Right forelimb (tissue), 1 donor: ENCODE results near the gene SSBP2.
"Not testable (repeated sequence)": the region's sequence is repeated elsewhere in the genome, so short reads cannot be mapped to it uniquely, and the experiment has no call there.

Experiments
- DNase-seq: peaks from one replicate; pipeline ENCODE4 v3.0.0-alpha.2; 2018

The SSBP2 gene

GRCh38 chr5:81420039-81420667 lies 330.7 kb downstream of the SSBP2 start:
- DNase-seq, result no peak

- DNase-seq, result no peak
Observed at GRCh38 chr5:81418606-81419005, 332.3 kb downstream of the SSBP2 start.

GRCh38 chr5:81417052-81417451 lies 333.8 kb downstream of the SSBP2 start:
- DNase-seq, result no peak

GRCh38 chr5:81409896-81410295 lies 341.0 kb downstream of the SSBP2 start:
- DNase-seq, result no peak

GRCh38 chr5:81409361-81409760 lies 341.5 kb downstream of the SSBP2 start:
- DNase-seq, result no peak

GRCh38 chr5:81408496-81408895 lies 342.4 kb downstream of the SSBP2 start:
- no peak for DNase-seq

GRCh38 chr5:81407811-81408210 lies 343.1 kb downstream of the SSBP2 start:
- DNase-seq, result not testable (repeated sequence)

- no peak for DNase-seq
Observed at GRCh38 chr5:81405126-81405891, 345.6 kb downstream of the SSBP2 start.

- DNase-seq, result no peak
Observed at GRCh38 chr5:81402192-81402930, 348.5 kb downstream of the SSBP2 start.

- DNase-seq, result no peak
Observed at GRCh38 chr5:81401266-81401665, 349.6 kb downstream of the SSBP2 start.

- DNase-seq, result no peak
Observed at GRCh38 chr5:81400375-81400774, 350.5 kb downstream of the SSBP2 start.

- no peak for DNase-seq
Observed at GRCh38 chr5:81398741-81399140, 352.2 kb downstream of the SSBP2 start.

GRCh38 chr5:81397176-81397575 lies 353.7 kb downstream of the SSBP2 start:
- DNase-seq, result no peak

GRCh38 chr5:81395262-81395661 lies 355.6 kb downstream of the SSBP2 start:
- DNase-seq, result no peak

- peak; percentile 55 for DNase-seq
Observed at GRCh38 chr5:81393783-81394718, 356.8 kb downstream of the SSBP2 start, which contains the start of gene ACOT12. Gene ACOT12, minus strand, starts transcription at chr5:81394134. Its CDS starts 20 bp downstream, at chr5:81394114.

GRCh38 chr5:81393430-81393782 lies 357.5 kb downstream of the SSBP2 start:
- no peak for DNase-seq

- no peak for DNase-seq
Observed at GRCh38 chr5:81389025-81389424, 361.9 kb downstream of the SSBP2 start.

- DNase-seq, result no peak
Observed at GRCh38 chr5:81388169-81388568, 362.7 kb downstream of the SSBP2 start.

- no peak for DNase-seq
Observed at GRCh38 chr5:81383867-81384266, 367.0 kb downstream of the SSBP2 start.

- no peak for DNase-seq
Observed at GRCh38 chr5:81371354-81371876, 379.5 kb downstream of the SSBP2 start.

- DNase-seq, result no peak
Observed at GRCh38 chr5:81370912-81371311, 380.0 kb downstream of the SSBP2 start.

- DNase-seq, result no peak
Observed at GRCh38 chr5:81365541-81365940, 385.4 kb downstream of the SSBP2 start.
